Right lobe of liver (tissue), 4 donors: ENCODE measurements around the gene DHH.

ENCODE experiments used
- POLR2A ChIP-seq: fragments of 450-650 bp; IDR thresholded peaks from one replicate; pipeline ENCODE4 v1.6.1; 2017; ENCODE audit warnings: antibody characterized with exemption, mild to moderate bottlenecking
- TF ChIP-seq, protein P1 (sequence below), 4 donors: fragments of 200-600 bp in 3 of 4; fragments of 450-650 bp in 1 of 4; IDR thresholded peaks; one replicate each; pipeline versions ENCODE4 v1.5.1 to v1.8.0; 2016 to 2022; ENCODE audit warnings: antibody characterized with exemption in 4 of 4, mild to moderate bottlenecking in 2 of 4
- donor health status: DM: no; HTN: no; CAD: no.
- donor health status: DM: no; HTN: no; CAD: no.
- donor health status: DM: no; HTN: yes; CAD: no.

GRCh38 chr12:49054524-49054923 lies 40.1 kb downstream of the DHH start:
- TF ChIP-seq, protein P1, sequence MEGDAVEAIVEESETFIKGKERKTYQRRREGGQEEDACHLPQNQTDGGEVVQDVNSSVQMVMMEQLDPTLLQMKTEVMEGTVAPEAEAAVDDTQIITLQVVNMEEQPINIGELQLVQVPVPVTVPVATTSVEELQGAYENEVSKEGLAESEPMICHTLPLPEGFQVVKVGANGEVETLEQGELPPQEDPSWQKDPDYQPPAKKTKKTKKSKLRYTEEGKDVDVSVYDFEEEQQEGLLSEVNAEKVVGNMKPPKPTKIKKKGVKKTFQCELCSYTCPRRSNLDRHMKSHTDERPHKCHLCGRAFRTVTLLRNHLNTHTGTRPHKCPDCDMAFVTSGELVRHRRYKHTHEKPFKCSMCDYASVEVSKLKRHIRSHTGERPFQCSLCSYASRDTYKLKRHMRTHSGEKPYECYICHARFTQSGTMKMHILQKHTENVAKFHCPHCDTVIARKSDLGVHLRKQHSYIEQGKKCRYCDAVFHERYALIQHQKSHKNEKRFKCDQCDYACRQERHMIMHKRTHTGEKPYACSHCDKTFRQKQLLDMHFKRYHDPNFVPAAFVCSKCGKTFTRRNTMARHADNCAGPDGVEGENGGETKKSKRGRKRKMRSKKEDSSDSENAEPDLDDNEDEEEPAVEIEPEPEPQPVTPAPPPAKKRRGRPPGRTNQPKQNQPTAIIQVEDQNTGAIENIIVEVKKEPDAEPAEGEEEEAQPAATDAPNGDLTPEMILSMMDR (IDR thresholded peaks at IDR 0.05): no peak
- no peak for TF ChIP-seq POLR2A
